ENCODE data around the gene TBC1D22A. TPM values are rescaled to one million over a fixed set of nuclear protein-coding genes. Genes with fewer than 3 reads are reported as not detected.

TBC1D22A gene
- total and polyA plus RNA-seq, 2 donors (not counting 3 experiments of a cell fraction or from before 2014, with no cell fraction given) = 26.1 to 32.4 TPM

DNA sequence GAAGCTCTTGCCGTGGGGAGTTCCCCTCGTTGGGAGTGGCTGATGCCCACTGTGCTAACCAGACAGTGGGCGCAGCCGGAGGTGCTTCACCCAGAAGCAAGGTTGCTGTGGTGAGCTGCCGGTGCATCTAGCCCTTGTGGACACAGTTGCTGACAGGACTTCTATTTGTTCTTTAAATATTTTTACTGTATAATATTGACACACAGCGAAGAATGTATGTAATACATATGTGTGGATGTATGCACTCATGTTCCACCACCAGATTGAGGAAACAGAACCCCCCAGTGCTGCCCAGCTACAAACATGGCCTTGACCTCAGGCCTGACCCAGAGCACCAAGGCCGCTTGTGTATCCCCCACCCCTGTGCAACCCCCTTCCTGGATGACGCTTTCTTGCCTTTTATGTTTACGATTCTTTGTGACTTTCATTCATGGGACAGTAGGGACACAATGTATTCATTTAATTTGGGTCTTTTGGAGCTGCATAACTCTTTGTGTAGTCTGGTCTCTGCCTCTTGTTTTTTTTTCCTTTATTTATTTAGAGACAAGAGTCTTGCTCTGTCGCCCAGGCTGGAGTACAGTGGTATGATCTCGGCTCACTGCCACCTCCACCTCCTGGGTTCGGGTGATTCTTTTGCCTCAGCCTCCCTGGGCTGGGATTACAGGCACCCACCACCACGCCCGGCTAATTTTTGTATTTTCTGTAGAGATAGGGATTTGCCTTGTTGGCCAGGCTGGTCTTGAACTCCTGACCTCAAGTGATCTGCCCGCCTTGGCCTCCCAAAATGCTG, 132.6 kb downstream of the TBC1D22A start:
- intact Hi-C loops (cut with micrococcal nuclease) (no loop called here), dilution Hi-C loops (cut with MboI; ENCODE audit: extremely low pct_ligation_motif_present, low sequenced_read_pairs) (no loop called here)
- TF ChIP-seq, protein P1, sequence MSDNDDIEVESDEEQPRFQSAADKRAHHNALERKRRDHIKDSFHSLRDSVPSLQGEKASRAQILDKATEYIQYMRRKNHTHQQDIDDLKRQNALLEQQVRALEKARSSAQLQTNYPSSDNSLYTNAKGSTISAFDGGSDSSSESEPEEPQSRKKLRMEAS (IDR thresholded peaks at IDR 0.05; ENCODE audit: insufficient read depth, insufficient read length) = no peak
- TF ChIP-seq EZH2 (IDR thresholded peaks at IDR 0.05; ENCODE audit: borderline replicate concordance, low read depth, low read length, severe bottlenecking) (no peak), GATA2 (IDR thresholded peaks at IDR 0.05; ENCODE audit: insufficient read depth, insufficient read length, low read depth, low read length) (no peak), JUN (IDR thresholded peaks at IDR 0.05; ENCODE audit: borderline replicate concordance, insufficient read depth, insufficient read length, low read depth) (no peak), FOS (IDR thresholded peaks at IDR 0.05; ENCODE audit: borderline replicate concordance, insufficient read depth, low read length) (no peak), POLR2A (IDR thresholded peaks at IDR 0.05; ENCODE audit: low read depth, low read length) (no peak), MYC (IDR thresholded peaks at IDR 0.05; ENCODE audit: low read depth, low read length) (no peak)
- TF ChIP-seq, protein P2, sequence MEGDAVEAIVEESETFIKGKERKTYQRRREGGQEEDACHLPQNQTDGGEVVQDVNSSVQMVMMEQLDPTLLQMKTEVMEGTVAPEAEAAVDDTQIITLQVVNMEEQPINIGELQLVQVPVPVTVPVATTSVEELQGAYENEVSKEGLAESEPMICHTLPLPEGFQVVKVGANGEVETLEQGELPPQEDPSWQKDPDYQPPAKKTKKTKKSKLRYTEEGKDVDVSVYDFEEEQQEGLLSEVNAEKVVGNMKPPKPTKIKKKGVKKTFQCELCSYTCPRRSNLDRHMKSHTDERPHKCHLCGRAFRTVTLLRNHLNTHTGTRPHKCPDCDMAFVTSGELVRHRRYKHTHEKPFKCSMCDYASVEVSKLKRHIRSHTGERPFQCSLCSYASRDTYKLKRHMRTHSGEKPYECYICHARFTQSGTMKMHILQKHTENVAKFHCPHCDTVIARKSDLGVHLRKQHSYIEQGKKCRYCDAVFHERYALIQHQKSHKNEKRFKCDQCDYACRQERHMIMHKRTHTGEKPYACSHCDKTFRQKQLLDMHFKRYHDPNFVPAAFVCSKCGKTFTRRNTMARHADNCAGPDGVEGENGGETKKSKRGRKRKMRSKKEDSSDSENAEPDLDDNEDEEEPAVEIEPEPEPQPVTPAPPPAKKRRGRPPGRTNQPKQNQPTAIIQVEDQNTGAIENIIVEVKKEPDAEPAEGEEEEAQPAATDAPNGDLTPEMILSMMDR (IDR thresholded peaks at IDR 0.05; ENCODE audit: extremely low read depth in 1 of 2, insufficient read depth in 1 of 2, low read depth in 1 of 2, low read length in 2 of 2) = no peak
- H3K9me1 ChIP-seq (replicated peaks; ENCODE audit: control insufficient read depth, extremely low read depth, insufficient read depth, low read length) = no peaks in the 10 kb centered on the region
- no peak for DNase-seq (ENCODE audit: low read depth, low spot score)
- ChIA-PET POLR2A (no interaction called here), CTCF (no interaction called here)
- no peaks in the 10 kb centered on the region for H3K79me2 ChIP-seq (ENCODE audit: control insufficient read depth, insufficient read depth, low read length)
- H3K9ac ChIP-seq (replicated peaks; ENCODE audit: extremely low read depth, insufficient read depth, low read length) = no peak overlapping the region
- no peaks in the 10 kb centered on the region for H3K4me1 ChIP-seq (ENCODE audit: control insufficient read depth, extremely low read depth, insufficient read depth, low read length)
- H3K4me3 ChIP-seq (replicated peaks in 1 of 3; ENCODE audit: insufficient read depth in 1 of 3, low read depth in 1 of 3, low read length in 3 of 3) = no peak overlapping the region
- no peak for FAIRE-seq
- no peaks in the 10 kb centered on the region for H3K27me3 ChIP-seq (ENCODE audit: control insufficient read depth in 2 of 2, insufficient read depth in 2 of 2, low read length in 2 of 2)
- no peak overlapping the region for H2AFZ ChIP-seq (ENCODE audit: low read depth, low read length)
- H3K4me2 ChIP-seq (ENCODE audit: insufficient read depth, low read length) = no peak overlapping the region
- H3K36me3 ChIP-seq (ENCODE audit: control insufficient read depth in 2 of 2, extremely low read depth in 1 of 2, insufficient read depth in 2 of 2, low read length in 2 of 2) = peaks cover 0 to 15% of the 10 kb centered on the region in 2 experiments
- no peak overlapping the region for H3K27ac ChIP-seq (ENCODE audit: insufficient read depth, low read depth, low read length)
- no peaks in the 10 kb centered on the region for H4K20me1 ChIP-seq (replicated peaks; ENCODE audit: control insufficient read depth, extremely low read depth, insufficient read depth, low read length)
- no TSS peak for BruUV-seq (replicated peaks)
- no peaks in the 10 kb centered on the region for H3K9me3 ChIP-seq (replicated peaks; ENCODE audit: control insufficient read depth, insufficient read depth, low read length)
